Epithelial cell of esophagus (primary cell): ENCODE measurements around the gene NPW.
A peak's percentile ranks its signal among the peaks of the same experiment; 100 is the strongest.

ENCODE experiments used
- DNase-seq: peaks from one replicate; pipeline ENCODE4 v3.0.0; 2010; ENCODE audit warnings: low read depth
- H3K4me3 ChIP-seq: 2 replicates; pipeline ENCODE4 v1.5.1; 2011; ENCODE audit warnings: mild to moderate bottlenecking, low read length, control low read depth
- TF ChIP-seq, protein P1 (sequence below): IDR thresholded peaks from 2 replicates; pipeline ENCODE4 v1.5.1; 2011; ENCODE audit warnings: low read depth, mild to moderate bottlenecking, low read length, control low read depth, inconsistent platforms; ENCODE audit not compliant: insufficient read depth; ENCODE audit errors: missing control alignments

Gene NPW

DNA sequence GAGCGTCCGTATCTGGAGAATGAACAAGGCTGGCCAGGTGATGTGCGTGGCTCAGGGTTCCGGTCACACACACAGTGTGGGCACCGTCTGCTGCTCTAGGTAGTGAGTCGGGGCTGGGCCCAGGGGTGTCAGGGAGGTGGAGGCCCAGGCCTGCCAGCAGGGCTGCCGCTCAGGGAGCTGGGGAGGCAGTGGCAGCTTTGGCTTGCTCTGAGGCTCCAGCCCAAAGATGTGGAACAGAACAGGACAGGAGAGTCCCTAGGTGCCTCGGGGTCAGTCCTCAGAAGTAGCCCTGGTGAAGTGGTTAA lies 43.4 kb upstream of the NPW start:
- TF ChIP-seq, protein P1, sequence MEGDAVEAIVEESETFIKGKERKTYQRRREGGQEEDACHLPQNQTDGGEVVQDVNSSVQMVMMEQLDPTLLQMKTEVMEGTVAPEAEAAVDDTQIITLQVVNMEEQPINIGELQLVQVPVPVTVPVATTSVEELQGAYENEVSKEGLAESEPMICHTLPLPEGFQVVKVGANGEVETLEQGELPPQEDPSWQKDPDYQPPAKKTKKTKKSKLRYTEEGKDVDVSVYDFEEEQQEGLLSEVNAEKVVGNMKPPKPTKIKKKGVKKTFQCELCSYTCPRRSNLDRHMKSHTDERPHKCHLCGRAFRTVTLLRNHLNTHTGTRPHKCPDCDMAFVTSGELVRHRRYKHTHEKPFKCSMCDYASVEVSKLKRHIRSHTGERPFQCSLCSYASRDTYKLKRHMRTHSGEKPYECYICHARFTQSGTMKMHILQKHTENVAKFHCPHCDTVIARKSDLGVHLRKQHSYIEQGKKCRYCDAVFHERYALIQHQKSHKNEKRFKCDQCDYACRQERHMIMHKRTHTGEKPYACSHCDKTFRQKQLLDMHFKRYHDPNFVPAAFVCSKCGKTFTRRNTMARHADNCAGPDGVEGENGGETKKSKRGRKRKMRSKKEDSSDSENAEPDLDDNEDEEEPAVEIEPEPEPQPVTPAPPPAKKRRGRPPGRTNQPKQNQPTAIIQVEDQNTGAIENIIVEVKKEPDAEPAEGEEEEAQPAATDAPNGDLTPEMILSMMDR, result no peak
- H3K4me3 ChIP-seq, result no peak overlapping the region
- DNase-seq, result no peak

DNA sequence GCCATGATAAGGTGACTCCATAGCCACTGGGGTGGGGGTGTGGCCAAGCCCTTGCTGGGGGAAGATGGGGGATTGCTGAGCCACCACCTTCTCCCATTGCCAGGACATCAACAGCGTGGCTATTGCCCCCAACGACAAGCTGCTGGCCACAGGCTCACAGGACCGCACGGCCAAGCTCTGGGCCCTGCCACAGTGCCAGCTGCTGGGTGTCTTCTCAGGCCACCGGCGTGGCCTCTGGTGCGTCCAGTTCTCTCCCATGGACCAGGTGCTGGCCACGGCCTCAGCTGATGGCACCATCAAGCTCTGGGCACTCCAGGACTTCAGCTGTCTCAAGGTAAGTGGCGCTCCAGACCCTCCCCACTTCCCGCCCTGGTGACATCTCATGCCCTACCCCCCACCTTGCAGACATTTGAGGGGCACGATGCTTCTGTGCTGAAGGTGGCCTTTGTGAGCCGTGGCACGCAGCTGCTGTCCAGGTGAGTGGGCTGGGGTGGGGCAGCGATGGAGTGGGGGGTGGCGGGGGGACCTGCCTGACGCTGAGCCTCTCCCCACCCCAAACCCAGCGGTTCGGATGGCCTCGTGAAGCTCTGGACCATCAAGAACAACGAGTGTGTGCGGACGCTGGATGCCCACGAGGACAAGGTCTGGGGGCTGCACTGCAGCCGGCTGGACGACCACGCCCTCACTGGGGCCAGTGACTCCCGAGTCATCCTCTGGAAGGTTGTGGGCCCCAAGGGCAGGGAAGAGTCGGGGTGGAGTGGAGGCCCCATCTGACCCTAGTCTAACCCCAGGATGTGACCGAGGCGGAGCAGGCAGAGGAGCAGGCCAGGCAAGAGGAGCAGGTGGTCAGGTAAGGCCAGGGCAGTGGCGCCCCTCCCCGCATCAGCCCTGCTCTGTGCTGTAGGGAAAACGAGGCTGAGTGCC lies 42.4 kb upstream of the NPW start:
- TF ChIP-seq, protein P1, result no peak
- H3K4me3 ChIP-seq, result no peak overlapping the region
- DNase-seq, result no peak

DNA sequence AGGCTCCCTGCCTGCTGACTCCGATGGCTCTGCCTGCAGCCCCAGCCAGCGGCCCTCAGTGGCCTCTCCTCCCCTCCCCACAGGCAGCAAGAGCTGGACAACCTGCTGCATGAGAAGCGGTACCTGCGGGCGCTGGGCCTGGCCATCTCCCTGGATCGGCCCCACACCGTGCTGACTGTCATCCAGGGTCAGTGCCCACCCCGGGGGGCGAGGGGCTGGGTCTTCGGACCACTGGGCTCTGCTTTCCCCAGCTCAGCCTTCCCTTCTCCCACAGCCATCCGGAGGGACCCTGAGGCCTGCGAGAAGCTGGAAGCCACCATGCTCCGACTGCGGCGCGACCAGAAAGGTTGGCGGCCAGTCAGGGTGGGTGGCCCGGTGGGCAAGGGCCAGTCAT lies 41.7 kb upstream of the NPW start:
- H3K4me3 ChIP-seq, result no peak overlapping the region
- TF ChIP-seq, protein P1, result no peak
- DNase-seq, result no peak

DNA sequence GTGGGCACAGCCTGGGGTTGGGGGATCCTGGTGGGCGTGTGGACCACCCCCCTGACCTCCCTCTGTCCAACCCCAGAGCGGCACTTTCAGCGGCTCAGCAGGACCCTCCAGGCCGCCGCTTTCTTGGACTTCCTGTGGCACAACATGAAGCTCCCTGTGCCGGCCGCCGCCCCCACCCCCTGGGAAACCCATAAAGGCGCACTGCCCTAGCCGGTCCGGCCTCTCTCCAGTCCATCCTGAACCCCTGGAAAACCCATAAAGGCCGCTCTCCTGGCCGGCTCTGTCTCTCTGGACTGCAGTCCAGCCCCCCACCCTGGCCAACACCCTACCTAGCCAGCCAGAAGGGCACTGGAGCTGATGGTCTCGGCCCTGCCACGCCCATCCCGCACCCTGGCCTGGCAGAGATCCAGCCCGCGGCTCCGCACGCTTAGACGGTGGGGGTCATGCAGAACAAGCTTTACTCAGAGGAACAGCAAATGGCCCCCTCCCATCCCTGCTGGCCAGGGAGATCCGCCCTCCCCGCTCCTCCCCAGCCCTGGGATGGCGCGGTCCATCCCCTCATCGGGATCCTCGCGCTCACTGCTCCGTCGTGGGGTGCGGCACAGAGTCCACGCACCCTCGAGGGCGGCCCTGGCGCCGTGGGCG lies 41.0 kb upstream of the NPW start:
- DNase-seq, result no peak
- TF ChIP-seq, protein P1, result no peak
- H3K4me3 ChIP-seq, result peak overlapping the region; percentile 42

DNA sequence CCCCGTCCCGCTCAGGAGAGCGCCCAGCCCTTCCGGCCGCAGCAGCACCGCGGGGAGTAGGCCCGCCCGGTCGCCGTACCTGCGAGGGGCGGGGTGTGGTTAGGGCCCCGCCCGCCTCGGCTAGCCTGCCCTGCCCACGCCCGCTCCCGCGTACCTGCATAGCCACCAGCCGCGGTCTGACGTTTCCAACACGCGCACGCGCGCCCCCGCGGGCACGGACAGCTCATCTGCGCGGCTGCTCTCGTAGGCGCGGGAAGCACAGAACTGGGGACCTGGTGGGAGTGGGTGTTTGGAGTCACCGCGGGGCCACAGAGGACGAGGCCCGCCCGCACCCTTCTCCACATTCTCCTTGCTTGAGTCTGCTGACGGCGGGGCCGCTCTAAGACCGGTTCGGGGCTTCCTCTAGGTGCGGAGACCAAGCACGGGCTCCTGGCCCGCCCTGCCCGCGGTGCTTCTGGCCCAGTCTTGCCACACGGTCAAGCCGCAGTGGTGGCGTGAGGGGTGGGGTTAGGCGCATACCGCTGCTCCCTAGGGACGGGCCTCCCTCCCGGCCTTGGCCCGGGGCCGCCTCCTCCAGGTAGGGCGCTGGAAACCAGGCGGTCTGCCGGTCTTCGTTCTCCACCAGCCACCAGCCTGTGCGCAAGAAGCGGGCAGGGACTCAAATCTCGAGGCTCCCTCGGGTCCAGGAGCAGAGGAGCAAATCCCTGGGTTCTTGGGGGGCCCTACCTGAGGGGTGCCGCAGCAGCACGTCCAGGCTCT lies 40.1 kb upstream of the NPW start:
- TF ChIP-seq, protein P1, result no peak
- peak; percentile 97 for DNase-seq
- peak overlapping the region; percentile 46 for H3K4me3 ChIP-seq

DNA sequence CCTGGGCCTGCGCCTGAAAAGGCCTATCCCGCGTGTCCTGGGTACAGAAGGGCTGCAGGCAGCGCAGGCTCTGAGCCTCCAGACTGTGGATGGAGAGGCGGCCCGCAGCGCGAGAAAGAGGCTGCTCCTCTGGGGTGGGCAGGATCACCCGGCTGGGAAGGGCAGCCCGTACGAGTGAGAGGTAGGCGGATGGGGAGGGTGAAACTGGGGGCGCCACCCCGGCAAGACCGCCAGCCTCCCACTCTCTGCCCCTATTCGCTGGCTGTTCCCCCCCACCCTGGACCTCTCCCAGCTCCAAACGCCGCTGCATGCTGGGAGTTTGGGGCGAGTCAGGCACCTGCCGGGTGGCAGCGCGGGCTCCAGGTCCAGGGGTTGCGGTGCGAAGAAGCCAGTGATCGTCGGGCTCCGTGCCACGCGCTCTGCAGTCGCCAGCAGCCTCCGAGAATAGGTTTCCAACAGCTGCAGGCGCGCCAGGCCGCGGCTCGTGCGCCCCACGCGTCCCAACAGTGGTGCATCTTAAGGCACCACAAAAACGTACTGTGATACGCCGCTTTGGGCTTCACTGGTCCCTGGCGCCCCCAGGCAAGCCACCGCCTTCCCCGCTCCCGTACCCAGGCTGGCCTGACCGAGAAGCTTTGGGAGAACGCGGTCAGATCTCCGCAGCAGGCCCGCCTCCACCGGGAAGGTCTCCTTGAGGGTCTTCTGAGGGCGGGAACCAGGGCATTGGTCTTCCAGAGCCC lies 39.4 kb upstream of the NPW start:
- TF ChIP-seq, protein P1, result no peak
- DNase-seq, result peak; percentile 26
- peak overlapping the region; percentile 46 for H3K4me3 ChIP-seq
